ENCODE data around the gene ADAMTS9.

The ADAMTS9 gene

GRCh38 chr3:64523324-64523723 lies 164.5 kb downstream of the ADAMTS9 start:
- no peak overlapping the region for H3K4me3 ChIP-seq (ENCODE audit: low read depth, low read length)
- DNase-seq (ENCODE audit: low read depth) = no peak
- TF ChIP-seq MYC (IDR thresholded peaks at IDR 0.05; ENCODE audit: low read depth, low read length) = no peak
- no peak for TF ChIP-seq MAX (IDR thresholded peaks at IDR 0.05; ENCODE audit: low read depth, low read length)
- TF ChIP-seq CTCF (IDR thresholded peaks at IDR 0.05; ENCODE audit: low read depth, low read length) = no peak
- TF ChIP-seq POLR2A (IDR thresholded peaks at IDR 0.05; ENCODE audit: extremely low read depth, insufficient read length) = no peak

- DNase-seq (ENCODE audit: low read depth) = no peak
- no peak overlapping the region for H3K4me3 ChIP-seq (ENCODE audit: low read depth, low read length)
- TF ChIP-seq MAX (IDR thresholded peaks at IDR 0.05; ENCODE audit: low read depth, low read length) (no peak), CTCF (IDR thresholded peaks at IDR 0.05; ENCODE audit: low read depth, low read length) (no peak), POLR2A (IDR thresholded peaks at IDR 0.05; ENCODE audit: extremely low read depth, insufficient read length) (no peak), MYC (IDR thresholded peaks at IDR 0.05; ENCODE audit: low read depth, low read length) (no peak)
Observed at GRCh38 chr3:64520334-64520733, 167.5 kb downstream of the ADAMTS9 start.

- H3K4me3 ChIP-seq (ENCODE audit: low read depth, low read length) = no peak overlapping the region
- no peak for DNase-seq (ENCODE audit: low read depth)
- no peak for TF ChIP-seq MYC (IDR thresholded peaks at IDR 0.05; ENCODE audit: low read depth, low read length)
- no peak for TF ChIP-seq POLR2A (IDR thresholded peaks at IDR 0.05; ENCODE audit: extremely low read depth, insufficient read length)
- no peak for TF ChIP-seq MAX (IDR thresholded peaks at IDR 0.05; ENCODE audit: low read depth, low read length)
- TF ChIP-seq CTCF (IDR thresholded peaks at IDR 0.05; ENCODE audit: low read depth, low read length) = no peak
Observed at GRCh38 chr3:64518950-64519349, 168.8 kb downstream of the ADAMTS9 start.

GRCh38 chr3:64518496-64518895 lies 169.3 kb downstream of the ADAMTS9 start:
- TF ChIP-seq POLR2A (IDR thresholded peaks at IDR 0.05; ENCODE audit: extremely low read depth, insufficient read length) (no peak), MAX (IDR thresholded peaks at IDR 0.05; ENCODE audit: low read depth, low read length) (no peak), MYC (IDR thresholded peaks at IDR 0.05; ENCODE audit: low read depth, low read length) (no peak), CTCF (IDR thresholded peaks at IDR 0.05; ENCODE audit: low read depth, low read length) (no peak)
- H3K4me3 ChIP-seq (ENCODE audit: low read depth, low read length) = no peak overlapping the region
- no peak for DNase-seq (ENCODE audit: low read depth)

- DNase-seq (ENCODE audit: low read depth) = no peak
- no peak for TF ChIP-seq POLR2A (IDR thresholded peaks at IDR 0.05; ENCODE audit: extremely low read depth, insufficient read length)
- TF ChIP-seq MYC (IDR thresholded peaks at IDR 0.05; ENCODE audit: low read depth, low read length) = no peak
- TF ChIP-seq CTCF (IDR thresholded peaks at IDR 0.05; ENCODE audit: low read depth, low read length) = no peak
- TF ChIP-seq MAX (IDR thresholded peaks at IDR 0.05; ENCODE audit: low read depth, low read length) = no peak
- H3K4me3 ChIP-seq (ENCODE audit: low read depth, low read length) = no peak overlapping the region
Observed at GRCh38 chr3:64514889-64515288, 172.9 kb downstream of the ADAMTS9 start.

- DNase-seq (ENCODE audit: low read depth) = no peak
- H3K4me3 ChIP-seq (ENCODE audit: low read depth, low read length) = no peak overlapping the region
- TF ChIP-seq MYC (IDR thresholded peaks at IDR 0.05; ENCODE audit: low read depth, low read length) (no peak), CTCF (IDR thresholded peaks at IDR 0.05; ENCODE audit: low read depth, low read length) (no peak), MAX (IDR thresholded peaks at IDR 0.05; ENCODE audit: low read depth, low read length) (no peak), POLR2A (IDR thresholded peaks at IDR 0.05; ENCODE audit: extremely low read depth, insufficient read length) (no peak)
Observed at GRCh38 chr3:64509206-64509605, 178.6 kb downstream of the ADAMTS9 start.
